K562 (cell line): ENCODE data around the gene RPTOR. TPM values are rescaled to one million over a fixed set of nuclear protein-coding genes. Genes with fewer than 3 reads are reported as not detected.

Experiments used
- ATAC-seq: fragments of 200-7000 bp; cut with Tn5 transposase; 3 replicates; pipeline ENCODE4 v1.9.1; 2020; ENCODE audit warnings: moderate library complexity
- BruUV-seq: library from RNA; stranded (reverse); fragments of 400-500 nt; replicated peaks from 2 replicates; lab custom pipeline; 2021; lab: Mats Ljungman, UMichigan
- CTCF ChIA-PET: fragments of 300-600 bp; formaldehyde crosslinking; extraction: SDS; loops from one replicate; lab custom pipeline; 2021; ENCODE audit warnings: low intra/inter-chr PET ratio; lab: Yijun Ruan, JAX
- POLR2A ChIA-PET: fragments of 300-600, 350-650 bp; sonication (Branson Sonifier 250); formaldehyde crosslinking; extraction: SDS; loops from one replicate; lab custom pipeline; 2021; ENCODE audit warnings: antibody characterized with exemption, inconsistent platforms; lab: Yijun Ruan, JAX
- DNase-seq, 4 experiments: peaks; one replicate each; pipeline versions ENCODE4 v3.0.0 to v3.0.0-alpha.2; 2011 to 2018; ENCODE audit warnings: low spot score in 3 of 4, mixed read lengths in 3 of 4; ENCODE audit errors: extremely low read depth in 1 of 4
- FAIRE-seq: peaks from 2 replicates; lab custom pipeline; 2011; peaks lifted over from hg19 to GRCh38; lab: Jason Lieb, UNC
- H2AFZ ChIP-seq: 2 replicates; pipeline ENCODE4 v1.6.0; 2011; ENCODE audit warnings: low read depth, low read length, control low read depth, inconsistent platforms
- H3K27ac ChIP-seq: fragments of 200-600 bp; 3 replicates; pipeline ENCODE4 v1.8.0; 2011; ENCODE audit warnings: low read depth, mild to moderate bottlenecking, control low read depth, inconsistent platforms, low read length, moderate library complexity, mixed read lengths; ENCODE audit errors: extremely low read depth
- H3K27me3 ChIP-seq, 2 experiments: fragments of 300-600 bp in 1 of 2; 2 replicates in 1 of 2; 3 replicates in 1 of 2; pipeline versions ENCODE4 v1.6.0 to v1.8.0; 2011; ENCODE audit warnings: inconsistent platforms in 2 of 2, low read length in 2 of 2, mild to moderate bottlenecking in 1 of 2, mixed read lengths in 1 of 2, moderate library complexity in 1 of 2; ENCODE audit not compliant: control insufficient read depth in 2 of 2, insufficient read depth in 2 of 2
- H3K36me3 ChIP-seq: fragments of 300-600 bp; 3 replicates; pipeline ENCODE4 v1.8.0; 2011; ENCODE audit warnings: mild to moderate bottlenecking, low read length, inconsistent platforms; ENCODE audit not compliant: control insufficient read depth, insufficient read depth
- H3K4me1 ChIP-seq, 2 experiments: fragments of 200-600 bp in 1 of 2; replicated peaks in 1 of 2; 2 replicates in 1 of 2; 3 replicates in 1 of 2; pipeline versions ENCODE4 v1.5.1 to v1.8.0; 2011; ENCODE audit warnings: inconsistent platforms in 2 of 2, low read length in 2 of 2, mild to moderate bottlenecking in 1 of 2, mixed read lengths in 1 of 2, moderate library complexity in 1 of 2; ENCODE audit not compliant: control insufficient read depth in 2 of 2, insufficient read depth in 2 of 2
- H3K4me2 ChIP-seq: 2 replicates; pipeline ENCODE4 v1.6.1; 2011; ENCODE audit warnings: low read length, control low read depth, inconsistent platforms, mixed read lengths; ENCODE audit not compliant: insufficient read depth
- H3K4me3 ChIP-seq: fragments of 200-600 bp; sonication (generic), shearing (Covaris generic); 2 replicates; pipeline ENCODE4 v1.5.1; 2016; ENCODE audit warnings: control low read depth, inconsistent platforms
- H3K79me2 ChIP-seq: fragments of 200-600 bp; 3 replicates; pipeline ENCODE4 v1.8.0; 2011; ENCODE audit warnings: low read length, inconsistent platforms; ENCODE audit not compliant: control insufficient read depth, insufficient read depth
- H3K9ac ChIP-seq, 2 experiments: 2 replicates each; pipeline versions ENCODE4 v1.6.0 to v1.6.1; 2011; ENCODE audit warnings: low read depth in 2 of 2, low read length in 2 of 2, control low read depth in 1 of 2, inconsistent platforms in 1 of 2, mild to moderate bottlenecking in 1 of 2, mixed read lengths in 1 of 2; ENCODE audit not compliant: insufficient read depth in 1 of 2
- H3K9me1 ChIP-seq: one replicate; pipeline ENCODE4 v1.6.0; 2011; ENCODE audit warnings: inconsistent platforms, mild to moderate bottlenecking, low read length, moderate library complexity; ENCODE audit not compliant: control insufficient read depth, insufficient read depth
- H3K9me3 ChIP-seq: replicated peaks from 2 replicates; pipeline ENCODE4 v1.5.1; 2011; ENCODE audit warnings: low read depth, low read length, inconsistent platforms; ENCODE audit not compliant: control insufficient read depth, insufficient read depth
- H4K20me1 ChIP-seq: replicated peaks from 2 replicates; pipeline ENCODE4 v1.6.1; 2011; ENCODE audit warnings: low read length, inconsistent platforms, mixed read lengths; ENCODE audit not compliant: control insufficient read depth, insufficient read depth
- ARID2 ChIP-seq: fragments of 450-650 bp; IDR thresholded peaks from 2 replicates; pipeline ENCODE4 v1.6.1; 2017; ENCODE audit warnings: antibody characterized with exemption, mild to moderate bottlenecking
- ARID3B ChIP-seq: fragments of 250-450 bp; sonication (Bioruptor Pico); IDR thresholded peaks from 2 replicates; pipeline ENCODE4 v1.4.0; 2020; ENCODE audit warnings: borderline replicate concordance
- FOXM1 ChIP-seq, 2 experiments: fragments of 450-650 bp in 1 of 2; sonication (generic) in 1 of 2; formaldehyde crosslinking in 1 of 2; IDR thresholded peaks; 2 replicates each; pipeline versions ENCODE4 v1.6.1 to v1.9.0; 2017 to 2022; ENCODE audit warnings: low read depth in 2 of 2, mild to moderate bottlenecking in 2 of 2, missing genetic modification reagents in 1 of 2, moderate library complexity in 1 of 2
- GABPA ChIP-seq: fragments of 200-800 bp; sonication (Bioruptor generic); conservative IDR thresholded peaks from 2 replicates; pipeline ENCODE4 v1.6.1; 2016; ENCODE audit warnings: low read depth, missing genetic modification characterization, missing compliant biosample characterization
- HDGF ChIP-seq: fragments of 450-650 bp; IDR thresholded peaks from 2 replicates; pipeline ENCODE4 v1.6.1; 2016
- PHF8 ChIP-seq: fragments of 200-600 bp; sonication (generic); IDR thresholded peaks from 2 replicates; pipeline ENCODE4 v1.6.1; 2012; ENCODE audit warnings: mixed run types, mild to moderate bottlenecking, inconsistent platforms, low read length, moderate library complexity, borderline replicate concordance
- TCF7L2 ChIP-seq: fragments of 150-350 bp; IDR thresholded peaks from 2 replicates; pipeline ENCODE4 v1.6.1; 2016; ENCODE audit warnings: low read depth, mild to moderate bottlenecking, low read length, moderate library complexity
- WGBS: fragments of 100-300 bp; shearing (Covaris generic); methylation state at CpG from one replicate; pipeline ENCODE4 v1.1.6; 2016; ENCODE audit warnings: low coverage, mixed read lengths; ENCODE audit not compliant: insufficient coverage; ENCODE audit errors: missing lambda C conversion rate; 5-methylcytosine and 5-hydroxymethylcytosine counted together
- in situ Hi-C: fragments of 300-500 bp; cut with MboI; formaldehyde crosslinking; loops from 4 replicates; pipeline ENCODE4 v1.15.0; 2018; ENCODE audit warnings: inconsistent platforms, mixed read lengths
- intact Hi-C: fragments of 100-400 bp; cut with micrococcal nuclease; formaldehyde crosslinking; loops from 2 replicates; pipeline ENCODE4 v1.14.2; 2022
- polyA plus RNA-seq, 8 experiments: library from polyadenylated mRNA; depleted of rRNA in 4 of 8; stranded (reverse) in 5 of 8; unstranded in 3 of 8; fragments of >200 nt; fragmentation: Nextera tagmentation in 2 of 8; fragmentation: Illumina TruSeq in 1 of 8; extraction: Ambion mirVana in 2 of 8; extraction: Trizol in 1 of 8; gene quantifications; 2 replicates each; pipeline versions ENCODE4 v1.2.1 to v1.2.3, GENCODE V29; 2011 to 2014; ENCODE audit warnings: inconsistent platforms in 1 of 8, missing spikeins in 1 of 8
- total RNA-seq, 7 experiments: library from RNA; depleted of rRNA in 6 of 7; stranded (reverse); fragments of >200 nt in 6 of 7; fragmentation: Illumina TruSeq in 2 of 7; extraction: Trizol in 2 of 7; gene quantifications; 2 replicates each; pipeline versions ENCODE4 v1.2.1 to v1.2.3, GENCODE V29; 2011 to 2021; ENCODE audit warnings: low replicate concordance in 1 of 7

RPTOR gene
- total and polyA plus RNA-seq, 9 of the 15 experiments (the other 6 are each of a cell fraction or from before 2014, with no cell fraction given), result 0.24 to 54.1 (median 10.2) TPM

GRCh38 chr17:80807882-80808281 lies 263.2 kb downstream of the RPTOR start (continued):
- no peak for TF ChIP-seq TCF7L2

GRCh38 chr17:80811181-80812105 lies 266.8 kb downstream of the RPTOR start:
- H2AFZ ChIP-seq, result no peak overlapping the region
- ChIA-PET CTCF (no interaction called here), POLR2A (no interaction called here)
- no peak for TF ChIP-seq ARID3B (CRISPR knock-in tag)
- no peak for TF ChIP-seq HDGF
- no peak for TF ChIP-seq ARID2
- TF ChIP-seq FOXM1 (IDR thresholded peaks at IDR 0.05; ENCODE audit: low read depth), result no peak
- no peak for TF ChIP-seq FOXM1 (CRISPR knock-in tag; IDR thresholded peaks at IDR 0.05; ENCODE audit: low read depth)
- no peak for TF ChIP-seq GABPA
- TF ChIP-seq PHF8, result no peak
- no peak overlapping the region for H3K4me2 ChIP-seq
- no peaks in the 10 kb centered on the region for H3K79me2 ChIP-seq
- no peaks in the 10 kb centered on the region for H3K27me3 ChIP-seq
- intact Hi-C loops (no loop called here), in situ Hi-C loops (no loop called here)
- H3K9me1 ChIP-seq, result peaks cover 4% of the 10 kb centered on the region
- DNase-seq, result no peak
- peaks cover 19% of the 10 kb centered on the region; the same call in 2 of the 3 replicates for H3K36me3 ChIP-seq
- H4K20me1 ChIP-seq, result no peaks in the 10 kb centered on the region
- no peak overlapping the region for H3K27ac ChIP-seq
- ATAC-seq, result no peak
- BruUV-seq, result no TSS peak
- no peak overlapping the region for H3K9ac ChIP-seq
- H3K9me3 ChIP-seq, result no peaks in the 10 kb centered on the region
- H3K4me3 ChIP-seq, result no peak overlapping the region
- FAIRE-seq, result no peak
- 79% methylated on average over 21 of the region's 21 CpGs for WGBS
- peaks cover 0 to 4% of the 10 kb centered on the region in 2 experiments; a peak in 1 of 5 replicates for H3K4me1 ChIP-seq
